ENCODE measurements around the gene MGLL. TPM values are rescaled to one million over a fixed set of nuclear protein-coding genes. Genes with fewer than 3 reads are reported as not detected.

Gene MGLL
- total RNA-seq, 1 donor from 2014 or later: 11.3 TPM

DNA sequence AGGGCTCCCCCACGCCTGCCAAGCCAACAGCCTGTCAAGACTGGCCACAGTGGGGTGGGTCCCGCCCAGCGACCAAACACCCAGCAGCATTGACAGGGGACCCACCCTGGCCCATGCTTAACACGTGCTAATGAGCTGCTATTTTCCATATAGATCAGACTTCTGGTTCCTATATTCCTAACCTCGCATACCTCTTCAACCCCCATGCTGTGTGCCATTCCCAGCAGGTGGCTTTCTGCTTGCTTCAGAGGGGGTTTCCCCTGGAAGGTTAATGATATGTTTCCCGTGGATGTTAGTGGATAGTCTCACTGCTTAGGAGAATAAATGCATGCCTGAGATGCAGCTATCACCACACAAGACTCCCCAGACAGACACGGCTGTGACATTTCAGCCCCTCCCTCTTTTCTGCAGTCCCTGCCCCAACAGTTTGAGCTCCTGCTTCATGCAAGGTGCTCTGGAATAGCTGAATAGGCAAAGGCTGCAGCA is 37.9 kb upstream of the MGLL start:
- Mint-ChIP-seq H3K4me3 (no peak overlapping the region), H3K36me3 (ENCODE audit: low read depth) (no peaks in the 10 kb centered on the region), H3K27ac (ENCODE audit: unreplicated experiment) (no peak overlapping the region), H3K27me3 (ENCODE audit: low read depth) (no peaks in the 10 kb centered on the region), H3K9me3 (no peaks in the 10 kb centered on the region), H3K4me1 (no peaks in the 10 kb centered on the region)
- no peak for DNase-seq (ENCODE audit: low read depth, low spot score)
- TF ChIP-seq, protein P1, sequence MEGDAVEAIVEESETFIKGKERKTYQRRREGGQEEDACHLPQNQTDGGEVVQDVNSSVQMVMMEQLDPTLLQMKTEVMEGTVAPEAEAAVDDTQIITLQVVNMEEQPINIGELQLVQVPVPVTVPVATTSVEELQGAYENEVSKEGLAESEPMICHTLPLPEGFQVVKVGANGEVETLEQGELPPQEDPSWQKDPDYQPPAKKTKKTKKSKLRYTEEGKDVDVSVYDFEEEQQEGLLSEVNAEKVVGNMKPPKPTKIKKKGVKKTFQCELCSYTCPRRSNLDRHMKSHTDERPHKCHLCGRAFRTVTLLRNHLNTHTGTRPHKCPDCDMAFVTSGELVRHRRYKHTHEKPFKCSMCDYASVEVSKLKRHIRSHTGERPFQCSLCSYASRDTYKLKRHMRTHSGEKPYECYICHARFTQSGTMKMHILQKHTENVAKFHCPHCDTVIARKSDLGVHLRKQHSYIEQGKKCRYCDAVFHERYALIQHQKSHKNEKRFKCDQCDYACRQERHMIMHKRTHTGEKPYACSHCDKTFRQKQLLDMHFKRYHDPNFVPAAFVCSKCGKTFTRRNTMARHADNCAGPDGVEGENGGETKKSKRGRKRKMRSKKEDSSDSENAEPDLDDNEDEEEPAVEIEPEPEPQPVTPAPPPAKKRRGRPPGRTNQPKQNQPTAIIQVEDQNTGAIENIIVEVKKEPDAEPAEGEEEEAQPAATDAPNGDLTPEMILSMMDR (conservative IDR thresholded peaks at IDR 0.05): no peak

DNA sequence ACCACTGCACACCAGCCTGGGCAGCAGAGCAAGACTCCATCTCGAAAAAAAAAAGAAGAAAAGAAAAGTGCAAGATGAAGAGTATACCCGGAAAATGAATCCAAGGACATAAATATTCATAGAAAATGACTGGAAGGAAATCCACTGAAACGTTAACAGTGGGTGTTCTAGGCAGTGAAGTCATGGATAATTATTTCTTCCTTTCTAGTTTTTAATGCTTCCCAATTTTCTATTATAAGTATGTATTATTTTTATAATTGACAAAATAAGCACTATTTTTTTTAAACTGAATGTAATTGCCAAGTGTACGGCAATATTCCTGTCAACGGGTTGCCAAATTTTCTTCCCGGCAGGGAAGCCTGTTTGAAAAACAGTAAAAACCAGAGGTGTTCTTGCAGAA is 37.4 kb upstream of the MGLL start:
- no peaks in the 10 kb centered on the region for H3K27me3 Mint-ChIP-seq (ENCODE audit: low read depth)
- no peaks in the 10 kb centered on the region for H3K4me1 Mint-ChIP-seq
- H3K9me3 Mint-ChIP-seq: no peaks in the 10 kb centered on the region
- TF ChIP-seq, protein P1 (conservative IDR thresholded peaks at IDR 0.05): no peak
- DNase-seq (ENCODE audit: low read depth, low spot score): no peak
- H3K27ac Mint-ChIP-seq (ENCODE audit: unreplicated experiment): no peak overlapping the region
- no peak overlapping the region for H3K4me3 Mint-ChIP-seq
- H3K36me3 Mint-ChIP-seq (ENCODE audit: low read depth): no peaks in the 10 kb centered on the region

GRCh38 chr3:127858937-127859336 is 36.6 kb upstream of the MGLL start:
- H3K27ac Mint-ChIP-seq (ENCODE audit: unreplicated experiment): no peak overlapping the region
- no peaks in the 10 kb centered on the region for H3K4me1 Mint-ChIP-seq
- H3K36me3 Mint-ChIP-seq (ENCODE audit: low read depth): no peaks in the 10 kb centered on the region
- no peak for DNase-seq (ENCODE audit: low read depth, low spot score)
- no peak overlapping the region for H3K4me3 Mint-ChIP-seq
- no peaks in the 10 kb centered on the region for H3K27me3 Mint-ChIP-seq (ENCODE audit: low read depth)
- no peaks in the 10 kb centered on the region for H3K9me3 Mint-ChIP-seq
- TF ChIP-seq, protein P1 (conservative IDR thresholded peaks at IDR 0.05): no peak

GRCh38 chr3:127858521-127858920 is 36.2 kb upstream of the MGLL start:
- no peak for DNase-seq (ENCODE audit: low read depth, low spot score)
- Mint-ChIP-seq H3K36me3 (ENCODE audit: low read depth) (no peaks in the 10 kb centered on the region), H3K4me1 (no peaks in the 10 kb centered on the region), H3K9me3 (no peaks in the 10 kb centered on the region), H3K27ac (ENCODE audit: unreplicated experiment) (peak overlapping the region; percentile 40), H3K4me3 (no peak overlapping the region), H3K27me3 (ENCODE audit: low read depth) (no peaks in the 10 kb centered on the region)
- TF ChIP-seq, protein P1 (conservative IDR thresholded peaks at IDR 0.05): no peak

- no peak overlapping the region for H3K27ac Mint-ChIP-seq (ENCODE audit: unreplicated experiment)
- H3K27me3 Mint-ChIP-seq (ENCODE audit: low read depth): no peaks in the 10 kb centered on the region
- no peaks in the 10 kb centered on the region for H3K36me3 Mint-ChIP-seq (ENCODE audit: low read depth)
- H3K4me1 Mint-ChIP-seq: no peaks in the 10 kb centered on the region
- no peak for DNase-seq (ENCODE audit: low read depth, low spot score)
- no peak overlapping the region for H3K4me3 Mint-ChIP-seq
- TF ChIP-seq, protein P1 (conservative IDR thresholded peaks at IDR 0.05): no peak
- no peaks in the 10 kb centered on the region for H3K9me3 Mint-ChIP-seq
Observed at GRCh38 chr3:127857333-127857732, 35.0 kb upstream of the MGLL start.

- TF ChIP-seq, protein P1 (conservative IDR thresholded peaks at IDR 0.05): no peak
- H3K27me3 Mint-ChIP-seq (ENCODE audit: low read depth): no peaks in the 10 kb centered on the region
- no peaks in the 10 kb centered on the region for H3K36me3 Mint-ChIP-seq (ENCODE audit: low read depth)
- no peaks in the 10 kb centered on the region for H3K4me1 Mint-ChIP-seq
- no peaks in the 10 kb centered on the region for H3K9me3 Mint-ChIP-seq
- H3K4me3 Mint-ChIP-seq: no peak overlapping the region
- H3K27ac Mint-ChIP-seq (ENCODE audit: unreplicated experiment): no peak overlapping the region
- no peak for DNase-seq (ENCODE audit: low read depth, low spot score)
Observed at GRCh38 chr3:127856801-127857200, 34.5 kb upstream of the MGLL start.
